NCI-H1105 (cell line): Measurements from ENCODE around the gene INPP4B.

Experiments used
- DNase-seq: peaks from one replicate; lab custom pipeline; 2025; lab: John Stamatoyannopoulos, UW

The INPP4B gene

DNA sequence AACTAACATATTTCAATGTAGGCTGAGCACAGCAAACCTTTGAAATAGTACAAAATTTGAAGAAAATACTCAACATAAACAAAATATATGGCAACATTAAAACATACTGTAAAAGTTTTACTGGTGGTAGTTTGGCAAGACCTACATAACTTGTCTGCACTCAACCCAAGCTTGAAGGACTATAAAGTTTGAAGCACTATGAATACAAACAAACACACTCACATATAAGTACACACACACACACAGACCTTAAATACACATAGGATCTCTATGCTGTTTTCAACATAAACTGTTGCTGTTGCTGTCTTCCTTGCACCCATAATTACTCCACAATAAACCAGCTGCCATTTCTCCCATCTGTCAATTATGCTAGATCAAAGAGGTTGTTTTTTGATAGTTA, 620.1 kb downstream of the INPP4B start:
- DNase-seq, result no peak

DNA sequence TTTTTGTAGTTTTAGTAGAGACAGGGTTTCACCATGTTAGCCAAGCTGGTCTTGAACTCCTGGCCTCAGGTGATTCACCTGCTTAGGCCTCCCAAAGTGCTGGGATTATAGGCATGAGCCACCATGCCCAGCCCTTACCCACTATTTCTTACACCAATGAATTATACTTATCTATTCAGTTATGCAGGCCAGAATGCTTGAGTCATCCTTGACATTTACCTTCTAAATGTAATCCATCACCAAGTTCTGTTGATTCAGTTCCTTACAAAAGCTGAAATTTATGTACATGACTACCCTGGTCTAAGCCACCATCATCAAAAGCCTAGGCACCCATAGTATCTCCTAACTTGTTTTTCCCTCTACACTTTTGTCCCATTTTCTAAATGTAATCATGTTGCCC, 624.0 kb downstream of the INPP4B start:
- no peak for DNase-seq

DNA sequence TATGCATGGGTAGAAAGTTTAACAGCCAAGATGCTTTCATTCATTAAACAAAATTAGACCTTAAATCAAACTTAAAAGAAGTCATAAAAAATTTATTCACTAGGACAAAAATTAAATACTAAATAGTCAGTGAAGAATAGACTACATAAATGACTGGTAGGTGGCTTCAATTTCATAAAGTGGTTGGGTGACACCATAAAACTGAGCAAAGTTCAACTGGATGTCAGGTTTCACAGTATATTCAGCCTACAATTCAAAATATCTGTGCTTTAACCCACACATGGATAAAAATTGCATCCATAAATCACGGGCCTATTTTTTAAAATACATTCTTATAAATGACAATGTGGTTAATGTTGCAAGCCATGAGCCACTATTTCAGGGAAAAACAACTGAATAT, 627.4 kb downstream of the INPP4B start:
- no peak for DNase-seq

DNA sequence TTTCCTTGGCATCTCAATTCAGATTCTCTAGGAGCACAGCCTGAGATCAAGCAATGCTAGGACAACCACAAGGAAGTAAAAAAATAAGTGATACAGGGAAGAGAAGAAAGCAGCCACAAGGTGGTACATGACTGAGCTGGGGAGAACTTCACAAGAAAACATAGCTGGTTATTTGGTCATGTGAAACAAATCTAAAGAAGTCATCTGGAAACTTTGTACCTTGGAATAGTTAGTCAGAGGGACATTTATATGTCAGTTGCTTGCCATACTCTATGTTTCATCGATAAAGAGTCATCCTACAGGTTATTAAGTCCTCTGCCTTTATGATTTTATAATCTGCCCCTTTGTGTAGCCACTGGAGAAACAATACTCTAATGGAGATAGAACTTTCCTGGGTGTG, 634.7 kb downstream of the INPP4B start:
- no peak for DNase-seq

DNA sequence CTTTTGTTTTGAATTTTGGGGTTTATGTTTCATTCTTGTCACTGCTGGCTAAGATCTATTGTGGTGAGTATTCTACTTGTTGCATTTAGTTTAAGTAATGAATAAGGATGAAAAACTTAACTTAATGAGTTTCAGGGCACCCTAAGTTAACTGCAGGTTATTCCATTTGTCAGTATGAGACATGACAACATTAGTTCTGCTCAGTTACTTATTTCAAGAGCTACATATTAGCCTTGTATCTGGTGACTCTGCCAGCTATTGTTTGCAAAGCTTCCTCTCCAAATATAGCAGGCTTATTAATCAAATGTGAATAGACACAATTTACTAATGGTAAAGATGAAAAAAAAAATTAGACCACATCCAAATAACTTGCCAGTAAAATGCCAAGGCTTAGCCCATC, 642.6 kb downstream of the INPP4B start:
- DNase-seq, result no peak

DNA sequence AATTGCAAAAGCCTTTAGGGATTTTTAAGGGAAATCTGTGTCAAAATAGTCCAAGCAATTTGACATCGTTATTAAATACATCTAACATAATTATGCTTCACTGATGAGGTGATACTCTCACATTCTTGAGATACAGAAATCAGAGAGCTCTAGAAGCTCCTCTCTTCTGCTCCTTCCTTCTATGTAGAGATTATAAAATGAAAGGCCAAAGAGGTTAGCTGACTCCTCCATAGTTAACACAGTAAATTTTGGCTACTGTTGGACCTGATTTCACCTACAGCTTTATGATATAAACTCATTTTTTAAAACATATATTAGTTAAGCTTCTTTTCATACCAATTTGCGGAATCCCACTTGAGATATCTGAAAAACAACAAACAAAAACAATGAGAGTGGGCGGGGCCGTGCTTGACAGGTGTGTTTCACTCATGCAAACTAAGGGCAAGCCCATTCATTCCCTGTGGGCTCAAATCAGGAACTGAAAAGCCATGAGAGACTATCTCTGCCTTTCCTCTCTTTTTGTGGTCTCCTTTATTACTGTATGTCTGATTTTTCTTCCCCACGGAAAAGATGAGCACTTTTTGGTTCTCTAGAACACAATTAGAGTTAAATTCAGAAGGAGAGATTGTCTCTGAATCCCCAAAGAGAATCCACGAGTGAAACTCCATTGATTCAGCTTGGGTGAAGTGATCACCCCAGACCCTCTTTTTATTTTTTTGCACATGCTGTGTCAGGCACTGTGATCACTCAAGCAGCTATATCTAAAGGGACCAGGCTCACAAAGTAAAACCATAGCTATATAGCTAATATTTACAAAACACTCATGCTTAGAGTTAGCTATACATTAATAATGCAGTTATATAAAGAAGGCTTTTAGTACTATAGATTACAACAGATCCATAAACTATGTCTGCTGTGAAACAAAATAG, 643.4 kb downstream of the INPP4B start:
- no peak for DNase-seq

DNA sequence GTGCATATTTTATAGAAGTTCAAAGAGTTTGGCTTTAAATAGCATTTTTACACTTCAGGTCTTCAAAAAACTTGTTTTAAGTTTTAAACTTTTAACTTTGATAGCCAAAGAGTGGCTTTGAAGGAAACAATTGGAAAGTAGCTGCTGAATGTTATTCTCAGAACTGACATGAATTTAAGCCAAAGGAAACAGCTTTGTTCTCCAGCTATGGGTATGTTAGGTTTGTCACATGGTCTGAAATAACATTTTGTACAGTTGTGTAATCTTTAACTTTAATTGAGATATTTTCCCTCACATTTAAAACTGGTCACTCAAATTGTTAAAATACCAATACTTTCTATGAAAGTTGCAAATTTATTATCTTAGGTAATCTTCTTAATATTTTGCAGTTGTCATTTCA, 645.1 kb downstream of the INPP4B start:
- no peak for DNase-seq

DNA sequence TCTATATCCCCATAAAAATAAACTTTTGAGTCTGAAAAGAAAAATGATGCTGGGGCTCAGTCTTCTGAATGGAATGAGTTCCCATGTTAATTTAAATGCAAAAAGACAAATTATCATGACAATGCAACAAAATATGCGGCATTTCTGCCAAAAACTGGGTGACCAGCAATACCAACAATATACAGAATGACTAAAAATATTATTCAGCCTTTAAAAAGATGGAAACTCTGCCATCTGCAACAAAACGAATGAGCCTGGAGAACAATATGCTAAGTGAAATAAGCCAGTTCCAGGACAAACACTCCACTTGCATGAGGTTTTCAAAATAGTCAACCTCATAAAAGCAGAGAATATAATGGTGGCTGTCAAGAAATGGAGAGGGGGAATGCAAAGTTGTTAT, 651.2 kb downstream of the INPP4B start:
- no peak for DNase-seq

DNA sequence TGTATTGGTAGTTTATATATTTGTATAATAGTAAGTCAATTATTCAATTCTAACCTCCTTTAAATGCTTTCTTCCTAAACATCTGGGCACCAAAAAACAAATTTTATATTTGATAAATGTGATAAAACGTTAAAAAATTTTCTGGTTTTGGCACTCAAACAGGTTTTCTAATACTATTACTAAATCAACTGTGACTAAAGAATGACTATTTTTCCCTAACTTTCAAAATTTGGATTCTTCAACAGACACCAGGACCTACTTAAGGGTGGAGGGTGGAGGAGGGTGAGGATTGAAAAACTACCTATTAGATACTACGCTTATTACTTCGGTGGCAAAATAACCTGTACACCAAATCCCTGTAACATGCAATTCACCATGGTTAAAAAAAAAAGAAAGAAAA, 654.2 kb downstream of the INPP4B start:
- no peak for DNase-seq

DNA sequence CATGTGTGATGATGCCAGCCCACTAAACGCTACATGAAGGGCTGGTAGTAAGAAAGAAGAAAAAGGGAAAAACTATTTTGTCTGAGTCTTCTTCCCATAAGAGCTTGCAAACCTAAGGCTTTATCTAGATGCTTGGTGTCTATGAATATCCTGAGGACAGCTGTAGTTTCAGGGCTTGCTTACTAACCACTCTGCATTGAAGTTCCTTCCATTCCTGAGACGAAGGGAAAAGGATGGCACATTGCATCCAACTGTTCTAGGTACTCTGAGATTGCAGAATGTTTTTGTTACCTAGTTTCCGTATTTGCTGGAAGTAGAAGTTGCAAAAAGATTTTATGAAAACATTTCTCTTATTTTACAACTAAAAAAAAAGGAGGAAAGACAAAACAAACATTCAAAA, 665.1 kb downstream of the INPP4B start:
- no peak for DNase-seq

DNA sequence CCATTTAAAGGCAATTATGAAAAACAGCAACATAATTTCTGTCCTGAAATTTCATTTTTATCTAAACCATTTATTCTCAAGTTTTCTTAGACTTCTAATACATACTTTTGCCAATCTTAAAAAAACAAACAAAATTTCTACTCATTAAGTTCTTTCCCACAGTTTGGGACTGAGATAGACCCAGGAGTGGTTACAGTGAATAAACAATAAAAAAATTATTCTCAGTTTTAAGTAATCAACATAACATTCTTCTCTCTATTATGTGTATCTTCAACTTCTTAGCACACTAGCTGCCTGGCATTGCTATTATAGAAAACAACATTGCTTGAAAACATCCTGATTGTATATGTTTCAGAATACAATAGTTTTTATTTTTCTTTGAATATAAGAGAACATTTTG, 676.9 kb downstream of the INPP4B start:
- no peak for DNase-seq

DNA sequence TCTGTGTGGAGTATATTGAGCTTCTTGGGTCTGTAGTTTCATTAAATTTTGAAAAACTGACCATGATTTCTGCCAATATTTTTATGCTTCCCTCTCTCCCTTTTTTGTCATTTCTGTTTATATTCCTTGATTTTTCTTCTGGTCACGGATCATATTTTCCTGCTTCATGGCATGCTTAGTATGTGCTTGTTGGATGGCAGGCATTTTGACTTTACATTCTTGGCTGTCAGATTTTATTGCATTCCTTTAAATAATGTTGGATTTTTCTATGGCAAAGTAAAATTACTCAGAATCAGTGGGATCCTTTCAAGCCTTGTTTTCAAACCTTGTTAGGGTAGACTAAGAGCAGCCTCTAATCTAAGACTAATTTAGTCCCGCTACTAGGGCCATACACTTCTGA, 677.9 kb downstream of the INPP4B start:
- DNase-seq, result no peak

DNA sequence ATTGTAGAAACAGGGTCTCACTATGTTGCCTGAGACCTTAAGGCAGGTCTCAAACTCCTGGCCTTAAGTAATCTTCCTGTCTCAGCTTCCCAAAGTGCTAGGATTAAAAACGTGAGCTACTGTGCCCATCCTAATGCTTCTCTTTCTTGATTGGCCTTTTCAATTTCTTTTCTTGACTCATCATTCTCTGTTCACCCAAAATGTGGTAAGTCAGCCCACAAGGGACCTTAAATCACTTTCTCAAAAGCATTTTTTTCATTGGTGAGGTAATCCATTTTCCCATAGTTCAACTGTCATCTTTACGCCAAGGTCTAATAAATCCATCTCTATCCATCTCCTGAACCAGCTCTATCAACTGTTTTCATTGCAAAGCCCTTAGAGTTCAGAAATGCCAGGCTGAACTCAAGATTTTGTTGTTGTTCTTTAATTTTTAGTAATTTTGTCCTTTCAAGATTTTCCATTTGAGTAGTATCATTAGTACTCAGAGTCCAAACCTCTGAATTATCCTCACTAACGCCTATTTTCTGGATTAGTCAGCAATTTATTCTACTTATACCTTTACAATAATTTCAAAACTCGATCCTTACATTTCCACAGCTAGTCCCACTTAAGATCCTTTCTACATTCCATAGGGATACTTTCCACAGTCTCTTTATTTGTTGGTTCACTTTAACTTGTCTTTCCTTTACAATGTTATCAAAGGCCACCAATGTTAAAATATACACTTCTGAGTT, 681.2 kb downstream of the INPP4B start:
- DNase-seq, result no peak

DNA sequence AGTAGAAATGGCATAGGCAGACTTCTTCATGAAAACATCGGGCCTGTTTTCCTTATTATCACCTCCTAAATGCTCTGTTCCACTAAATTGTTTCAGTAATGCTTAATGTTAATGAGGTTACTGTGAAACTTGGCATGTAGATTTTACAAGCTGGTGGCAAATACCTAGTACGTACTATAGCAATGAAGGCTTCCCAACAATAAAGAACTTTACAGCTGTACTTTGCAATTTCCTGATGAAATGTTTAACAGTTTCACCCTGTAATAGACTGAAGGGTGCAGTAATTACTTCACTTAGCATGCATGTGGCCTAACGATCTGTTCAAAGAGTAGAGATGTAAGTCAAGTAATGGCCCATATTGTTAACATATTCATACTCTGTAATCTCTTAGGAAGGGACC, 685.0 kb downstream of the INPP4B start:
- no peak for DNase-seq

DNA sequence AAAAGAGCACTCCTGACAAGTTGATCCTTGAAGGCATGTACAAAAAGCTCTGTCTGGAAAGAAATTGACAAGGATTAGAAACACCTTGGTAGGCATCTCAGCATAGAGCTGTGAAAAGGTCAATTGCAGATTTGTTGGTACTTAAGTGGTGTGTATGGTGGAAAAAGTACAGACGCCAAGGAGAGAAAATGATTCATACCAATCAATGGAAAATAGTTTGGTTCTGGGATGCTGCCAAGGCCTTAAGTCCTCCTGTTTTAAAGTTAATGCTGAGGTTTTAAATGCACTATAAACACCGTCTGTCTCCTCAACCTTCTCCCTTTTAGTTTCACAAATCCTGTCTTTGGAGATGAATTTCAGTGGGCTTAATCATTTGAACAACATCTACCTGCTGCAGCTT, 685.6 kb downstream of the INPP4B start:
- DNase-seq, result no peak

DNA sequence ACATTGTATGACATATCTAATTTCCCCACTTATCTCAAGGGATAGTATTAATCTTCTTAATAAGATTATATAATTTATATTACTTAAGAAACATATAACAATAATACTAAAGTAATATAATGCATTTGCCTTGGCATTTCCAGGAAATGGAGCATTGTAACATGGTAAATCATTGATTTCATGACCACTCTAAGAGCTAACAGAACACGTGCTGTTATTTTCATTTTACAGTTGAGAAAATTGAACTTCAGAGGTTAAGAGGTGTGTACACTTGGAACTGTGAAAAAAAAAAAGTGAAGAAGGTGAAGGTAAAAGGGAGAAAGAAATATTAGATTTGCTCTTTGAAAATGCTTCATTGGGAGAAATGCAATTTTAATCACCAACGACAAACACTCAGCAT, 687.1 kb downstream of the INPP4B start:
- DNase-seq, result no peak

DNA sequence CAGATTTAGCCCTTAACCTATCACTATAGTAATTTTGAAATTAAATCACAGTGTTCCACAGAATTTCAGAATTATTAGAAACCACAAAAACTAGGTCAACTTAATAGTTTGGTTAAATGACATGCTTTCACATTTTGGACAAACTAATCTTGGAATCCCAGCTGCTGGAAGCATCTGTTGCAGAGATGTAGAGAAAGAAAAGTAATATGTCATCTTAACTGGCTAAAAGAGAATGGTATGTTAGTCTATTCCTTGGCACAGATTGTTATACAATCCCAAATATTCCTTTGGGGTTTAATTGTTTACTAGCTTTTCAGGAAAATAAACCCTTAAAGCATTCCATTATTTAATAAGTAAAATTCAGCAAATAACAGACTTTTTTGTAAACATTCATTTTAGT, 689.8 kb downstream of the INPP4B start:
- no peak for DNase-seq

DNA sequence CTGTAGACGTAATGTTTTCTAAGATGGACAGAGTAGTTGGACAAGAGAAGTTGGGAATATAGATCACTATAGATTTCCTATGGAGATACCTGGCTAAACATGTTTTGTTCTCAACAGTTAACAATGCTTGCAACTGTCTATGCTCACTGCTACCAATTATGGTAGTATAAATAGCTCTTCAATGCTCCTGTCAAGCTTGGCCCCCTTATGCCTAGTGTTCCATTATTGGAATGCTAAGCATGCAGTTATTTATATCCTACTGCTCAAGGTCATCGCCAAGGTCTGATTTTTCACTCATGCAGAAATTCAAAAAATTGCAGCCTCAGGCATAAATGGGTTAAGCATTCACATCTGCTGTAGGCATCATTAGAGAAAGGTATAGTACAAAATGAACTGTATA, 690.8 kb downstream of the INPP4B start:
- DNase-seq, result no peak

DNA sequence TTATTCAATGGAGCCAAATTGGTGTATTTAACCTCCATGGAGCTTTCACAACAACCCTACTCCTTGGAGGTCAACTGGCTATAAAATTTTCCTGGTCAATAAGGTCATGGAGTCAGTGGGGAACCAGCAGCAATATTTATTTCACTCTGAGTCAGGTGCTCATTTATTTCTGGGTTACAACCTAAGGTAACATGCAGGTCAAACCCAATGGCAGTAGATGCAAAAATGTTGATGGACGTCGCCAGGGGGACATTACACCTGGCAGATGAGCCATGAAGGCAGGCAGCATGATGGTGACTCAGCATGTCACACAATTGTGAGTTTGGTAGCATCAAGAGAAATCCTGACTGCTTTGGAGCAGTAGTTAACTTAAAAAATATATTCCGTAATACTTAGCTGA, 695.6 kb downstream of the INPP4B start:
- no peak for DNase-seq

DNA sequence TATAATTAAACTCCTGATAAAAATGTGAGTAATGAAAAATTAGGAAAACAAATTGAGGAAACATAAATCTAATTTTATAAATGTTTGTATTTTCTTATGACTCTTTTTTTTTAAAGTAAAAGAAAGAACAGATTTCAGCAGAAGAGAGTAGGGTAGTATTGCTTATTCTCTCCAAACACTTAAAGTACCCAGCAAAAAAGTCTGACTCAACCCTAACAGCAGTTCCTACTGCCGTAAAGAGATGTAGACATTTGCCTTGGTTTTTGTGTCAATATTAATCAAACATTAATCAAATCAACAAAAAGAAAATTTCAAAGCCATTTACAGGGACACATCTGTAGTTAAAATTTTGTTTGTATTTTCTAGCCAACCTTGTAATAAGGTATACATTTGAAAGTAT, 701.3 kb downstream of the INPP4B start:
- DNase-seq, result no peak

DNA sequence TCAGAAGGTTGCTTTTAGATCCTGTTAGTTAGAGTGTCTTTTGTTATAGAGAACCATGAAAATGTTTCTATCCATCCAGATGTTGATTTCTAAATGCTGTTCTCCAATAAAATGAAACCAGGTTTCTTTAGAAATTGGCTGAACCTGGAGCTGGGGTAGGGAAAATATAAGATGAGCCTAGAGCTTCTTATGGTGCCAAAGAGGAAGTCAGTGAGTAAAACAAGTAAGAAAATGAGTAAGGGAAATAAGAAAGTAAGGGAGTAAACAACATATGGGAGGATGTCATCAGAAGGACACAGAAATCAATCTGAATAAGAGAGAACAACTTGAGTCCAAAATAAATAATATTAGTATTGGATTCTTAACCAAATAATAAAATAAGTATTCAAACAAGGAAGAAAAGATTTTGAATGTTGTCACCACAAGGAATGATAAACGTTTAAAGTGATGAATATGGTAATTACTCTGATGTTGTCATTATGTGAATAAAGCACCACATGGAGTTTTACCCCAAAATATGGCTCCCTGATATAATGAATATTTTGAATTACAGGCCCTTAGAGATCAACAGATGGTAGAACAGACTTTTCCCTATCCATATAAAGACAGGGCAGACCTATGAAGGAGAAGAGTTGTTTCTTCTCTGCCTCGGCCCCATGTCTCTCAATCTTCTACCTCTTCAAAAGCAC, 703.6 kb downstream of the INPP4B start:
- DNase-seq, result no peak

DNA sequence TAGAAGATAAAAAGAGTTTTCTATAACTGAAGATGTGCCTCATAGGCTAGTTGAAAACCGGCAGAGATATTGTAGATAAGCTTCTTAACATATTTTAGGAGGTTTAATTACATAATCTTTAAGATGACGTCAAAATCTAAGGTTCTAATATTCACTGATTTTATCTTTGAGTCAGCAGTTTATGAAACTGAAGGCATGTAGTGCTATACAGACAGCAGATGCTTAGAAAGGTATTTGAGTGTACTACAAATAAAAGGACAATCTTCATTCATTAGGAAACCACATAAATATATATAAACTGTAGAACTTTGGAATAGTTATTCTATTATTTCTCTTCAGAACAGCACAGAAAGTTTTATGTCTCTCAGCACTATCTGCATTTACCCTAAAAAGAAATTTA, 704.9 kb downstream of the INPP4B start:
- DNase-seq, result no peak

DNA sequence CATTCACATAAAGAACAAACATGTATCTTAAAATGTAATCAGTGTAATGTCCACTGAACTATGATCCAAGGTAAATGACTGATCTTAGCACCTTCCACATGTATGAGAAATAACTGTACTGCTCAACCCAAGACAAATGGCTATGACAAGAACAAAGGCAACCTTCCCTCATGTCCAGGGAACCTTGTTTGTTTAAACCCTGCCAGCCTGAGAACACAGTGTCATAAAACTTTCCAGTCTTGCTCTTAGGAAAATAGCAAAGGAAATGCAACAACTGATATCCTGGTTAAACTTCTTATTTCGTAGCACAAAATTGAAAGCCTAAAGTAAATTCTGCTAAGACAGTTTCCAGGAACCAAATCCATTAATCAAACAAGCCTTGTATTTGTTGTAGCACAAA, 715.4 kb downstream of the INPP4B start:
- no peak for DNase-seq
